ENCODE data around the gene DCHS1.

DCHS1 gene

DNA sequence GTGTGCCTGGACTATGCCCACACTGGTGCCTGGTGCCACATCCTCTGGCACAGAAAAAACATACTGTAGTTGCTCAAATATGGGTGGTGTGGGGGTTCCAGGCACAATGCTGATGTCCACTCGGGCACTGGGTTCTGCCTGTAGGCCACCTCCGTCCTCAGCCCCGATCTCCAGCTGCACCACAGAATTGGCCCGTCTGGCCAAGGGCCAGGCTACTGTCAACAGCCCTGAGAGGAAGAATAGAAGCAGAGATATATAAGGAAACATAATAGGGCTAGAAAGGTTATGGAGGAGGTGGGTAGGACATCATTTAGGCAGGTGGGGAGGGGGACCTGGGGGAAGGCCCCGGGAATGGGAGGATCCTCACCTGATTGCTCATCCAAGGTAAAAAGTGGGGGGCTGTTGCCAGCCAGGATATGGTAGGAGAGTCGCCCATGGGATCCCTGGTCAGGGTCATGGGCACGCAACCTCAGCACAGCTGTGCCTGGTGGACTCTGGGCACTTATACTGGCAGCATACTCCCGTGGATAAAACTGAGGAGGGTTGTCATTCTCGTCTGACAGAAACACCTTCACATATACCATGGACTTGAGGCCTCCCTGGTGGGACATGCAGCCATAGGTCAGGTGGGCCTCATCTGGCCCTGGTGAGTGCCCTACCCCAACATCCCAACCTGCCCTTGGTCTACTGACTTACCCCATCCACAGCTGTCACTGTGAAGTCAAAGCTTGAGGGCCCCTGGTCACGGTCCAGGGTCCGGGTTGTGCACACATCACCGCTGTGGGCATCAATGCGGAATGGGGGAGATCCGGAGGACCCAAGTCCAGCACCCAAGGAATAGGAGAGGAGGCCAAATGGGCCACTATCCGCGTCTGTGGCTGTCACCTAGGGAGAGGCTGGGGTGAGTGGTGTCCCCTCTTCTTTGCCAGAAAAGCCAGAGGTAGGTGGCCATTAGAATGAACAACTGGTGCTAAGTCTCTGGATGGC is 21.9 kb downstream of the DCHS1 start:
- H3K4me3 Mint-ChIP-seq, result no peak overlapping the region
- H3K4me1 Mint-ChIP-seq, result peaks cover under 1% of the 10 kb centered on the region
- no peaks in the 10 kb centered on the region for H3K9me3 Mint-ChIP-seq
- peak; percentile 9 for DNase-seq
- H3K27me3 Mint-ChIP-seq, result no peaks in the 10 kb centered on the region
- no peaks in the 10 kb centered on the region for H3K36me3 Mint-ChIP-seq
- CTCF ChIA-PET, result no interaction called here
- H3K27ac Mint-ChIP-seq, result no peak overlapping the region

DNA sequence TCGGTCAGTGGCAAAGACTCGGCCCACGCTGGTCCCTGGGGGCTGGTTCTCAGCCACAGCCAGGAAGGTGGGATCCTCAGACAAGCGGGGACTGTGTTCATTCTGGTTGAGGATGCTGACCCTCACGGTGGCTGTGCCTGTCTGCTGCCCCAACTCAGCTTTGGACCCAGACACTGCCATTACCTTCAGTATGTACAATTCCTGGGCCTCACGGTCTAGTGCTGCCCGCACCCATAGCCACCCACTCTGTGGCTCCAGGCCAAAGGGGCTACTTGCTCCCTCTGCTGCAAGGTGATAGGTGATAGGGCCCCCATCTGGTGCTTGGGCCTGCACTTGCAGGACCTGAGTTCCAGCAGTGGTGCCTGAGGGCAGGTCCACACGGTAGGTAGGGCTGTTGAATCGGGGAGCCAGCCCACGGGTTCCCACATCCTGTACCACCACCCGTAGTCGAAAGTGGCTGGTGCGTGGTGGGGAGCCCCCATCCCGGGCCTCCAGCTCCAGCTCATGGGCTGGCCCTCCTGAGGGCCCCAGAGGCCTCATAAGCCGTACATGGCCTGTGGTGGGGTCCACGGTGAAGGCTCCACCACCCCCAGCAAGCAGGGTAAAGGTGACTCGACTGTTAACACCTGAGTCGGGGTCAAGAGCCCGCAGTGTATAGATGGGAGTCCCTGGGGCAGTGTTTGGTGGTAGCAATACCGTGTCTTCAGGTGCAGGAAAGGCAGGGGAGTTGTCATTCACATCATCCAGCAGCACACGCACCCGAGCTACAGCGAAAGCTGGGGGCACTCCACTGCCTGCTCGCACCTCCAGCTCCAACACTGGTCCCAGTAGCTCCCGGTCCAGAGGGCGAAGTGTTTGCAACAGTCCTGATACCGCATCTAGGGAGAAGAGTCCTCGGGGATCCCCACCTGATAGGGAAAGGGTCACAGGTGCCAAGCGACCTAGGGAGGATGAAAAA is 23.2 kb downstream of the DCHS1 start:
- no peak overlapping the region for H3K27ac Mint-ChIP-seq
- no peaks in the 10 kb centered on the region for H3K27me3 Mint-ChIP-seq
- no peaks in the 10 kb centered on the region for H3K9me3 Mint-ChIP-seq
- DNase-seq, result no peak
- H3K4me3 Mint-ChIP-seq, result no peak overlapping the region
- CTCF ChIA-PET, result interaction anchor here (1.7 kb wide), 1 partner anchor 20 kb away, joined by 5 read pairs; the partner anchor contains the start of gene TAF10
- no peaks in the 10 kb centered on the region for H3K36me3 Mint-ChIP-seq
- H3K4me1 Mint-ChIP-seq, result peaks cover 12% of the 10 kb centered on the region

DNA sequence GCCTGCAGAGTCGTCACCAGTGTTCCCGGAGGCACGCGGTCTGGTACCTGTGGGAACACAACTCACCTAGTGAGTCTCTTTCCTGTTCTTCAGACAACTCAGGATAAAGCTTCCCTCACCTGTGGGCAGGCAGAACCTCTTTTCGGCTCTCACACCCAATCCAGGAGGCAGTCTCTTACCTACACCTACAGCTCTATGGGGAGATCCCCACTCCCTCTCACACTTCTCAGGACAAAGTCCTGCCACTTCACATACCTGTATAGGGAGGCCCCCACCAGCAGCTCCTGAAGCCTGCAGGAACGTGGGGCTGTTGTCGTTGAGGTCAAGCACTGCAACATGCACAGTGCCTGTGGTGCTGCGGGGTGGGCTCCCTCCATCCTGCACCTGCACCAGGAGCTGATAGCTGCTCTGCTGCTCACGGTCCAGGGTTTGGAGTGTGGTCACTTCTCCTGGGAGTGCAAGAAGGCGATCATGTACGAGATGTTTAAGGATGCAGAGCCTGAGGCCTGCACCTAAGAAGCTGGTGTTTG is 24.2 kb downstream of the DCHS1 start:
- Mint-ChIP-seq H3K27ac (no peak overlapping the region), H3K4me1 (peaks cover 22% of the 10 kb centered on the region), H3K27me3 (no peaks in the 10 kb centered on the region), H3K36me3 (no peaks in the 10 kb centered on the region), H3K4me3 (no peak overlapping the region), H3K9me3 (no peaks in the 10 kb centered on the region)
- no peak for DNase-seq
- CTCF ChIA-PET, result interaction anchor here (0.8 to 1.7 kb wide), 2 partner anchors 19 to 27 kb away, joined by 3 to 5 read pairs; partner anchors contain the start of gene TAF10

DNA sequence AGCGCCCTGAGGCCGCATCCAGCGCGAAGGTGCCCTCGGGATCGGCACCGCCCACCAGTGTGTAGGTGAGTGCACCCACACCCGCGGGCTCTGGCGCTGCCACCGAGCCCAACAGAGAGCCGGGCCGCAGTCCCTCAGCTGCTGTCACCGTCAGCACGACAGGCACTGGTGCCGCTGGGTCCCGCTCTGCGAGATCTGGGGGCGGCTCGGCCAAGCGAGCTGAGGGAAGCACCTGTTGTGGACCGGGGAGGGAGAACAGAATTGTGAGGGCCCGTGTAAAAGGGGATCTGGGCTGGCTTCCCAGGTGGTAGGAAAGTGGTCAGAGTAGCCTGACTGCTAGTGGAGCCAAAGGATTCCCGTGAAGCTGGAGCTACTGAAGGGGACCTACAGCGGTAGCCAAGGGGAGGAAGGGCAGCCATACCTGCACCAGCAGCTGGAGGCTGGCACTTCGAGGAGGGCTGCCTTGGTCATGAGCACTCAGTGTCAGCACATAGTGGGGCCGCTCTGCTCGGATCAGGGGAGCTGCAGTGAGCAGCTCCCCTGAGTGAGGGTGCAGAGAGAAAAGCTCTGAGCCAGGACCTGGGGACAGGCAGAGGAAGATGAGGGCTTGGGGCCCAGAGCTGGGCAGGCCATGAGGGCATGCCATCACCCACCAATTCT is 24.8 kb downstream of the DCHS1 start:
- DNase-seq, result no peak
- Mint-ChIP-seq H3K27me3 (no peaks in the 10 kb centered on the region), H3K4me1 (peaks cover 24% of the 10 kb centered on the region), H3K4me3 (no peak overlapping the region), H3K36me3 (no peaks in the 10 kb centered on the region), H3K27ac (no peak overlapping the region), H3K9me3 (no peaks in the 10 kb centered on the region)
- CTCF ChIA-PET, result interaction anchor here (0.8 kb wide), 1 partner anchor 26 kb away, joined by 3 read pairs; no protein-coding TSS in a partner anchor

DNA sequence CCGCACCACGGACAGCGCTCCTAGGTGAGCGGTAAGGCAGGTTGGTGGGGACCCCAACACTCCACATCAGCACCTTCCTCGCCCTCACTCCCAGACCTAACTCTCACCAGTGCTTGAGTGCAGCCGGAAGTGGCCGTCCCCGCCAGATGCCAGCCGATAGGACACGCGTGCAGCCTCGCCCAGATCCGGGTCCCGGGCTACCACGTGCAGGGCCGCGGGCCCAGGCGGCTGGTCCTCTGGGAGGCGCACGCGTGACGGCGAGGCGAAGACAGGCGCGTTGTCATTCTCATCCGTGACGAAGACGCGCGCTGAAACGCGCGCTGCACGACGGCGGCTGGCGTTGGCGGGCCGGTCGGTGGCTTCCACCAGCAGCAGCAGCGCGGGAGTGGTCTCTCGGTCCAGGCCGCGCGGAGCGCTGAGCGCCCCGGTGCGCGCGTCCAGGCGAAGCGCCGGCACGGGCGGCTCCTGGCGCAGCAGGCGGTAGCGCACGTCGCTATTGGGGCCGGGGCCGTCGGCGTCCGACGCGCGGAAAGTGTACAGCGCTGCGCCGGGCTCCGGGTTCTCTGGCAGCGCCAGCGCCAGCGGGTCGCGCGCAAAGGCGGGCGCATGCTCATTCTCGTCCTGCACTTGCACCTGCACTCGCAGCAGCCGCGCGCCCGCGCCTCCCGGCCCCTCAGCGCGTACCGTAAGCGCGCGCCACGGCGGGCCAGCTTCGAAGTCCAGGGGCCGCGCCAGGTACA is 25.5 kb downstream of the DCHS1 start:
- H3K27me3 Mint-ChIP-seq, result no peaks in the 10 kb centered on the region
- no peak for DNase-seq
- H3K36me3 Mint-ChIP-seq, result no peaks in the 10 kb centered on the region
- H3K9me3 Mint-ChIP-seq, result no peaks in the 10 kb centered on the region
- CTCF ChIA-PET, result no interaction called here
- no peak overlapping the region for H3K27ac Mint-ChIP-seq
- H3K4me1 Mint-ChIP-seq, result peaks cover 24% of the 10 kb centered on the region
- no peak overlapping the region for H3K4me3 Mint-ChIP-seq

DNA sequence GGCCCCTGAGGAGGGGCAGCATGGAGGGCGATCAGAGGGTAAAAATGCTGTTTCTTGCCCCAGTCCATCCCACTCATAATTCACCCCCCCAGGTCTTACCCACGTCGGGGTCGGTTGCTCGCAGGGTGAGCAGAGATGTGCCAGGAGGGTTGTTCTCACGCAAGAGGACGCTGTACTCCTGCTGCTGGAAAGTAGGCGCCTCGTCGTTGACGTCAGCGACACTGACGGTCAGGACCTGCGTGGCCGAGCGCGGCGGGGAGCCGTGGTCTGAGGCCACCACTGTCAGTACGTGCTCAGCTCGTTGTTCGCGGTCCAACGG is 26.1 kb downstream of the DCHS1 start:
- no peak for DNase-seq
- no peak overlapping the region for H3K27ac Mint-ChIP-seq
- no peaks in the 10 kb centered on the region for H3K9me3 Mint-ChIP-seq
- H3K27me3 Mint-ChIP-seq, result no peaks in the 10 kb centered on the region
- no peaks in the 10 kb centered on the region for H3K36me3 Mint-ChIP-seq
- peaks cover 24% of the 10 kb centered on the region for H3K4me1 Mint-ChIP-seq
- H3K4me3 Mint-ChIP-seq, result no peak overlapping the region
- CTCF ChIA-PET, result interaction anchor here (0.6 kb wide), 1 partner anchor 119 kb away, joined by 3 read pairs; no protein-coding TSS in a partner anchor

DNA sequence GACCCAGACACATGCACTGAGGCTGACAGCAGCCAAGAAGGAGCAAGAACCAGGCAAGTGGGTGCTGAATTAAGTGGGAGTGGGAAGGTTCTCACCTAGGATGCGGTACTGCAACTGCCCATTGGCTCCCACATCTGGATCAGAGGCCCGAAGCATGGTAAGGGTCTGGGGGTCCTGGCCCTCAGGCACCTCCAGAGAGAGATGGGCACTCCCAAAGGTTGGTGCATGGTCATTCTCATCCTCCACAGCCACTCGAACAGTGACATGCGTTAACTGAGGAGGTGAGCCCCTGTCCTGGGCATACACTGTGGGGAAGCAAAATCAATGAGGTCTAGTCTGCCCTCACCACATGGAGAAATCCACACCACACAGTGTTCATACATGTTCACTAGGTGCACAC is 27.1 kb downstream of the DCHS1 start:
- CTCF ChIA-PET, result interaction anchor here (1.5 kb wide), 1 partner anchor 9 kb away, joined by 6 read pairs; the partner anchor contains the start of gene TPP1
- DNase-seq, result no peak
- peaks cover 24% of the 10 kb centered on the region for H3K4me1 Mint-ChIP-seq
- no peak overlapping the region for H3K27ac Mint-ChIP-seq
- no peaks in the 10 kb centered on the region for H3K36me3 Mint-ChIP-seq
- no peaks in the 10 kb centered on the region for H3K27me3 Mint-ChIP-seq
- no peaks in the 10 kb centered on the region for H3K9me3 Mint-ChIP-seq
- H3K4me3 Mint-ChIP-seq, result no peak overlapping the region

DNA sequence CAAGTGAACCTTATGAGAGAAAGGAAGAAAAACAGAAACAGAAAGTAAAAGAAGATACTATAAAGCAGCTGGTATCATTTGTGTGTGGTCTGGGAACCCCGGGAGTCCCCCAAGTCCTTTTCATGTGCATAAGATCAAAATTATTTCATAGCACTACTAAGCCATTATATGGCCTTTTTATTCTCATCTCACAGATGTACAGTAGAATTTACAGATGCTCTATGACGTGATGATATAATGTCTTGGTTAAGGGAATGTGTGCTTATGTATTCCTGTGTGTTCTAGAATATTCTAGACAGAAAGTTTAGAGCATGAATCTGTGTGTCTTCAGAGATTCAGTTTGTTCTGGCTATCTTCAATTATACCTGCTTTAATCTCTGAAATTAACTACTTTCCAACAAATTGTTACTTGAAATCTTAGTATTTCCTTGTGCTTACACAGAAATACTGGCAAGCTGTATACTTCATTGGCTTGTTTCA is 27.8 kb downstream of the DCHS1 start:
- H3K36me3 Mint-ChIP-seq, result no peaks in the 10 kb centered on the region
- no peaks in the 10 kb centered on the region for H3K27me3 Mint-ChIP-seq
- H3K27ac Mint-ChIP-seq, result peak overlapping the region; percentile 76
- CTCF ChIA-PET, result interaction anchor here (0.7 to 1.5 kb wide), 5 partner anchors 9 to 249 kb away, joined by 3 to 6 read pairs (median 3); partner anchors contain the start of genes ILK, RRP8 and TPP1
- peak overlapping the region; percentile 4 for H3K4me3 Mint-ChIP-seq
- peak; percentile 63 for DNase-seq
- no peaks in the 10 kb centered on the region for H3K9me3 Mint-ChIP-seq
- H3K4me1 Mint-ChIP-seq, result peaks cover 24% of the 10 kb centered on the region

DNA sequence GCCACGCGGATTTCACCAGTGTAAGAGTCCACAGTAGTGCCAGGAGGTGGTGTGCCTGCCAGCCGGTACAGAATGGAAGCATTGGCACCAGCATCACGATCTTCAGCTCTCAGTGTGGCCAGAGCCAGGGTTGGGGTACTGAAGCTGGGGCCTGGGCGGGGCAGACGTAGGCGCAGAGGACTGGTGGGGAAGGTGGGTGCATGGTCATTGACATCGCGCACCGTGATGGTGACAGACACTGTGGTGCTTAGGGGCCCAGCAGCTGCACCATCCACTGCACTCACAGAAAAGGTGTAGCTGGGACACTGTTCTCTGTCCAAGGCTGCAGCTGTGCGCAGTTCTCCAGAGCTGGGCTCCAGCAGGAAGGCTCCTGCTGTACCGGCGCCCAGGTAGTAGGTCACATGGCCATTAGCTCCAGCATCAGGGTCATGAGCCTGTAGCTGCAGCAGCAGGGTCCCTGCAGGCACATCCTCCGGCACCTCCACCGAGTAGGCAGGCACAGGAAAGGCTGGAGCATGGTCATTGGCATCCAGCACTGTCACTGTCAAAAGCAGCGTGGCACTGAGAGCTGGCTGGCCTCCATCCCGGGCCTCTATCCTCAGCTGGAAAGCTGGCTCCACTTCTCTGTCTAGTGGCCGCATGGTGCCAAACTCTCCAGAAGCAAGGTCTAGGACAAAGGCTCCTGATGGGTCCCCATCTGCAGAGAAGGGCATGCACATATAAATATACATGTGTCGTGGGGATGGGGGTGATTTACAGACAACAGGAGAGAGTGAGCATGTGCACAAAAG is 28.4 kb downstream of the DCHS1 start:
- no peak for DNase-seq
- CTCF ChIA-PET, result interaction anchor here (0.7 to 1.5 kb wide), 5 partner anchors 8 to 248 kb away, joined by 3 to 6 read pairs (median 3); partner anchors contain the start of genes ILK, RRP8 and TPP1
- Mint-ChIP-seq H3K4me3 (peak overlapping the region; percentile 4), H3K27me3 (no peaks in the 10 kb centered on the region), H3K4me1 (peaks cover 24% of the 10 kb centered on the region), H3K36me3 (no peaks in the 10 kb centered on the region), H3K27ac (peak overlapping the region; percentile 76), H3K9me3 (no peaks in the 10 kb centered on the region)

DNA sequence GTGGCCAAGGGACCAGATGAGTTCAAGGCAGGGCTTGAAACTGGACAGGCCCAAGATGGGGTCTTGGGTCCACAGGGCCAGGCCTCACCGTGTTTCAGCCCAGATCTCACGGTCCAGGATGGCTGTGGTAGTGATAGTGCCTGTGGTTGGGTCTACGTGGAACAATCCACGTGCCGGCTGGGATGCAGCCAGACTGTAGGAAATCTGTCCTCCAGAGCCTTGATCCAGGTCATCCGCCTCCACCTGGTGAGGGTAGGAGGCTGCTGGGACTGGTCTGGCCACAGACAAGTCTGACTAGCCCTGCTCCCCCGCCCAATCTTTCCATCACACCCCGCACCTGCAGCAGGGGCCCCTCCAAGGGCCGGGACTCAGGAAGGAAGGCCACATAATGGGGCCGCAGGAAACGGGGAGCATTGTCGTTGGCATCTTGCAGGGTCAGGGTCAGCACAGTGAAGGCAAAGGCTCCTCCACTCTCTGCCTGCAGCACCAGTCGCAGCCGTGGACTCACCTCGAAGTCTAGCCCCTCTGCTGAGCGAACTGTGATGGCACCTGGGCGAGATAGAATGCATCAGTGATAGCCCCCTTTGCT is 29.7 kb downstream of the DCHS1 start:
- H3K27ac Mint-ChIP-seq, result no peak overlapping the region
- H3K9me3 Mint-ChIP-seq, result no peaks in the 10 kb centered on the region
- CTCF ChIA-PET, result no interaction called here
- no peak overlapping the region for H3K4me3 Mint-ChIP-seq
- no peaks in the 10 kb centered on the region for H3K27me3 Mint-ChIP-seq
- DNase-seq, result no peak
- peaks cover 24% of the 10 kb centered on the region for H3K4me1 Mint-ChIP-seq
- H3K36me3 Mint-ChIP-seq, result no peaks in the 10 kb centered on the region

DNA sequence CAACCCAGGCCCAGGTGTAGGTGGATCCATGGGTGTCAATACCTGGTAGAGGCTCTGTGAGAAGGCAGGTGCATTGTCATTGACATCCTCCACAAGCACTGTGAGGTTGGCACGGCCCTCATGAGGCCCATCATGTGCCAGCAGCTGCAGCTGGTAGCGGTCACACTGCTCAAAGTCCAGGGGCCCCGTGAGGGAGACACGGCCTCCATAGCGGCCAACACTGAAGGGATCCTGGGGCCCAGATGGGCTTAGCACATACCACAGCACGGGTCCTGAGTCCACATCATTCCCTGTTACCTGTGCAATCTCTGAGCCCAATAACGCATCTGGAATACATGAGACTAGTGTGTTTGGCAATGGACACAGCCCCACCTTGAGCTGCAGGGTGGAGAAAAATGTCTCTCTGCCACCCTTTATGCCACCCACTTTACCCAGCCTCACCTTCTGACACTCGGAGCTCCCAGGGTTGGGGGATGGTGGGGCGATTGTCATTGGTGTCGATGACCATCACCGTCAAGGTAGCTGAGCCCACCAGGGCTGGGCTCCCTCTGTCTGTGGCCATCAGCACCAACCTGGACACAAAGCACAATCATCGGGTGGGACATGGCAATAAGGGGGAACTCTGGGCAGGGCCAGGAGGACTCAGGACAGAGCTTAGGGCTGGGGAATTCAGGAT is 30.3 kb downstream of the DCHS1 start:
- Mint-ChIP-seq H3K4me3 (no peak overlapping the region), H3K4me1 (peaks cover 24% of the 10 kb centered on the region), H3K36me3 (no peaks in the 10 kb centered on the region), H3K27me3 (no peaks in the 10 kb centered on the region), H3K27ac (no peak overlapping the region), H3K9me3 (no peaks in the 10 kb centered on the region)
- CTCF ChIA-PET, result interaction anchor here (0.6 to 1.3 kb wide), 2 partner anchors 12 to 113 kb away, joined by 3 to 4 read pairs; no protein-coding TSS in a partner anchor
- no peak for DNase-seq

All from activated naive CD4-positive, alpha-beta T cell treated with anti-CD3 and anti-CD28 coated beads, Interleukin-2, amount 10 ng/mL, durations not matched to agents 7 days and 5 days (primary cell).